ENCODE data around the gene PLOD2.
"Not testable (repeated sequence)": the region's sequence is repeated elsewhere in the genome, so short reads cannot be mapped to it uniquely, and the experiment has no call there.

PLOD2 gene

GRCh38 chr3:146139586-146140110, 21.3 kb downstream of the PLOD2 start:
- no peak for DNase-seq (ENCODE audit: low read depth in 2 of 2)

DNA sequence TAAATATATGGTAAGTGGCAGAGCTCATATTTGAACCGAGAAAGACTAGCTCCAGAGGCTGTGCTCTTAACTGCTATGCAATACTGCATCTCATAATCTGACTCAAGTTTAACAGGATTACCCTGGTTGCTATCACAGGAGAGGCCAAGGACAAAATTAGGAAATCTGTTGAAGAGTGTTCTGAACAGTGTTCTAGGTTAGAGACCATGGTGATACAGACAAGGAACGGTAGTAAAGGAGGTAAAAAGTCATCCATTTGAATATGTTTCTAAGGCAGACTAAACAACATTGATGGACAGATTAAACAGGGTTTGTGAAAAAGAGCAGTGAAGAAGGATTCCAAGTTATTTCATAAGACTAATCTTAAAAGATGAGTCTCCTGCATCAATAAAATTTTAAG, 22.1 kb downstream of the PLOD2 start:
- no peak for DNase-seq (ENCODE audit: low read depth in 2 of 2)

DNA sequence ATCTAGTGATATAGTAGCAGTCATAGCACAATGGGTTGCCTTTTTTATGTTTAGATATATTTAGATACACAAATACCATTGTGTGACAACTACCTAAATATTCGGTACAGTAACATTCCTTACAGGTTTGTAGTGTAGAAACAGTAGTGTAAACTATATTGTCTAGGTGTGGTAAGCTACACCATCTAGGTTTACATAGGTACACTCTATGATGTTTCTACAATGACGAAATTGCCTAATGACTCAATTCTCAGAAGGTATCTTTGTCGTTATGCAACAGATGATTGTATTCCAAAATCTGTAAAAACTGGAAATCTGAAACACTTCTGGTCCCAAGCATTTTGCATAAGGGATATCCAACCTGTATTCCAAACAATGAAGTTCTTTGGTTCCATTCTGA, 24.3 kb downstream of the PLOD2 start:
- DNase-seq (ENCODE audit: low read depth in 2 of 2): no peak

- DNase-seq (ENCODE audit: low read depth in 2 of 2): no peak
These were observed 26.5 kb downstream of the PLOD2 start for GRCh38 chr3:146134348-146135117.

- DNase-seq (ENCODE audit: low read depth in 2 of 2): no peak
These were observed 27.5 kb downstream of the PLOD2 start for GRCh38 chr3:146133441-146133840.

DNA sequence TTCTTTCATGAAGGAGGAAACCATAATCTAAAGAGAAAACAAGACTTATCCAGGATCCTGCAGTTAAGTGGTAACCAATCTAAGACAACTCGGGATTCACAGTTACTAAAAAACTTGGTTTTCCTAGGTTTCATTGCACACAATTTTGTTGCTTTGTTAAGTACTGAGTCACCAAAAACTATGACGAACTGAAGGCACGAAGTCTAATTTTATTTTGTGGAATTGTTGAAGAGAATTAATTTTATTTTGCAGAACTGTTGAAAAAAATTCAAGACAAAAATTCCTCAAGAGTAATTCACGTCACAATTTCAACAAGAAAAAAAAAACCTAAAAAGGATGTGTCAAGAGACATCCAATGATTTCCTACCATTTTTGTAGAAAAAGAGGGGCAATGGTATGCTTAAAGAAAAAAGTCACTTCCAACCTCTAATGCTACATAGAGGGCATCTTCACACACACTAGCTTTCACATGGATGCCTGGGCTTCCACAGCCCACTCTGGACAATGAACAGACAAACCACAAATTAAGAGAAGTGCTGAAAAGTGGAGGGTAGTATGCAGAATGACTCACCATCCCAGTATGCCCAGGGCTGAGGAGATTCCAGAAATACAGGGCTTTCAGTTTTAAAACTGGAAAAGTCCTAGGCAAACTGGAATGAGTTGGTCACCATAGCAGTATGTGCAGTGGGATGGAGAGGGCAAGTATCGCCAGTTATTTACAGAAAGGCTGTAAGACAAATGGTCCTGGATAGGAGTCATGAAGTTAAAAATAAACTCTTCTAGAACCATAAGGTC, 29.2 kb downstream of the PLOD2 start:
- no peak for DNase-seq (ENCODE audit: low read depth in 2 of 2)

DNA sequence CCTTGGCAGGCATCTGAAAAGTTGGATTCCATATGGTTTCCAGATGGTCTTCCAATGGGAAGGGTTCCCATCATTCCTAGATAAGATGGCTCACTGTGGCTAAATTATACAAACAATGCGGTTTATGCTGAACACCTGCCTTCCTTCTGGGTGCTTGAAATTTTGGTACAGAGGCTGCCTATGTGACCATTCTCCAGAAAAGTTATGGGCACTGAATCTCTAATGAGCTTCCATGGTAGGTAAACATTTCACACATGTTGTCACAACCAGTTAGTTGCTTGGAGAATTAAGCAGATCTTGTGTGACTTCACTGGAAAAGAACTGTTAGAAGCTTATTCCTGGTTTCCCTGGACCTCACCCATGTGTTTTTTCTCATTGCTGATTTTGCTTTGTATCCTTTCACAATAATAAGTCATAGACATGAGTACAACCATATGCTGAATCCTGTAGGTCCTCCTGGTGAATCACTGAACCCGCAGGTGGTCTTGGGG, 30.1 kb downstream of the PLOD2 start:
- DNase-seq (ENCODE audit: low read depth in 2 of 2): no peak

DNA sequence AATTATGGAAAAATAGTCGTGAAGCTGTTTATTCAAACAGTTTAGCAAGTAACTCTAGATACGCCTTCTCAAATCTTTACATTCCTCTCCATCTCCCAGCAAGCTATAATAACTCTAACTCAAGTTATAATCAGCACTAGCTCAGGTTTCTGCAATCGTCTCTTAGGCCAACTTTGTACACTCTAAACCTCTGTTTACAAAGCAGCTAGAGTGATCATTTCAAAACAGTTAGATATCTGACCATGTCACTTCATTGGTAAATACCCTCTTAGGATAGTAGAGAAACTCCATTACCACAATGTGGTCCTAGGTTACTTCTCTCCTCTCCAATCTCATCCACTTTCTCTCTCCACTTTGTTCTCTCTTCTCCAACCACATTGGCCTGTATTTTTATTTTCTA, 31.2 kb downstream of the PLOD2 start:
- no peak for DNase-seq (ENCODE audit: low read depth in 2 of 2)

- no peak for DNase-seq (ENCODE audit: low read depth in 2 of 2)
These were observed 32.0 kb downstream of the PLOD2 start for GRCh38 chr3:146128939-146129338.

DNA sequence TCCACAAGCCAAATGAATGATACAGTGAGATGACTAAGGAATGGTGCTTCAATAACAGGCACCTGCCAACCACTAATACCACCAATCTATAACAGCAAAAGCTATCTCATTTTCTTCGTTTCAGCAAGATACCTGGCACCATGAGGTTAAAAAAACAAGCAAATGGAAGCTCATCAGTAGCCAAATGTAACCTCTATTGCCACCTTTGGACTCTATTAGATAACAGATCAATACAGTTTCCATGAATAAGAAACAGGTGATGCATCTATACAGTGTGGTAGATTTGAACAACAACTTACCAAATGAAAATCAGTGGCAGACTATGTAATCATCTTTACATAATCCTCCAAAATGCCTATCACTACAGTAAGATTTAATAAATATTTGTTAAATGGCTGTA, 32.8 kb downstream of the PLOD2 start:
- DNase-seq (ENCODE audit: low read depth in 2 of 2): no peak

GRCh38 chr3:146125951-146126350, 35.0 kb downstream of the PLOD2 start:
- DNase-seq (ENCODE audit: low read depth in 2 of 2): no peak

GRCh38 chr3:146124126-146124801, 36.7 kb downstream of the PLOD2 start:
- DNase-seq (ENCODE audit: low read depth in 2 of 2): no peak

- no peak for DNase-seq (ENCODE audit: low read depth in 2 of 2)
These were observed 43.3 kb downstream of the PLOD2 start for GRCh38 chr3:146117406-146118285.

GRCh38 chr3:146115619-146116018, 45.4 kb downstream of the PLOD2 start:
- no peak for DNase-seq (ENCODE audit: low read depth in 2 of 2)

DNA sequence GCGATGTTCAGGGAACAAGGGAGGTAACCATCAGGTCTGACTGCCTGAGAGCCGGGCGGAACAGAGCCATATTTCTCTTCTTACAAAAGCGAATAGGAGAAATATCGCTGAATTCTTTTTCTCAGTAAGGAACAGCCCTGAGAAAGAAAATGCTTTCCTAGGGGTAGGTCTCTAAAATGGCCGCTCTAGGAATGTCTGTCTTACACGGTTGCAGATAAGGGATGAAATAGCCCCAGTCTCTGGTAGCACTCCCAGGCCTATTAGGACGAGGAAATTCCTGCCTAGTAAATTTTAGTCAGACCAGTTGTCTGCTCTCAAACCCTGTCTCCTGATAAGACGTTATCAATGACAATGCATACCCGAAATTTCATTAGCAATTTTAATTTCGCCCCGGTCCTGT, 47.2 kb downstream of the PLOD2 start:
- DNase-seq (ENCODE audit: low read depth in 2 of 2): not testable (repeated sequence)

GRCh38 chr3:146111337-146111736, 49.6 kb downstream of the PLOD2 start:
- no peak for DNase-seq (ENCODE audit: low read depth in 2 of 2)

DNA sequence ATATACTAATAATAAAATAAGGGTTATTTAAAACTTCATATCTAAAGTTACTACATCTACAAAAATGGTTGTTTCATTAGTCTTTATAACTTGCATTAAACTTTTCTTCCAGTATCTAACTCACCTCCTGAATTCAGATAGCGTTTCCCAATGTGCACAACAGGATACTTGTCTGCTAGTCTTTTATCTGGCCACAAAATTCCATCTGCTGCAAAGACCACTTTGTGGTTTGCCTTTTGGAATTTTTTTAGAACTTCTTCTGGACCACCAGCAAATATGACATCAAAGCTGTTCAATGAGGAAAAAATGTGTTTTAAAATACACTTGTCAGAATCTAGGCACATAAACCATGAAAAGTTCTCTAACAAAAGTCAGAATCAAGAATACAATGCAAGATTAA, 50.8 kb downstream of the PLOD2 start:
- DNase-seq (ENCODE audit: low read depth in 2 of 2): no peak

DNA sequence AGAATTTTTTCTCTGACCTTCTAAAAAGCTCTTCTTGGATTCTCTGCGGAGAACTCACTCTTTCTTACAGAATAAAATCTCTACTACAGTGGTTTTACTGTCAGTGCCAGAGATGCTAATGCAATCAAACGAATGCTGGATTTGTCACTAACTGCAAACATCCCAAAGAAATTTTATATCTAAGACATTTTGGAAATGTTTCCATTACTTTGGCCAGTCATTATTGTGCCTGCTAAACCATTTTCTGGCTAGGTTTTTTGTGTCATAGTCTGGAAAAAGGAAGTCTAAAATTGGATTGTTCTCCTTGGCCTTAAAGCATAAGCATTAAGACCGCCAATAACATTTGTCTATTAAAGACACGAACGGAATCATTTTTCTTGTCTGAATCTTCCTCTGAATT, 54.0 kb downstream of the PLOD2 start:
- DNase-seq (ENCODE audit: low read depth in 2 of 2): no peak

GRCh38 chr3:146104068-146104467, 56.9 kb downstream of the PLOD2 start:
- DNase-seq (ENCODE audit: low read depth in 2 of 2): no peak

DNA sequence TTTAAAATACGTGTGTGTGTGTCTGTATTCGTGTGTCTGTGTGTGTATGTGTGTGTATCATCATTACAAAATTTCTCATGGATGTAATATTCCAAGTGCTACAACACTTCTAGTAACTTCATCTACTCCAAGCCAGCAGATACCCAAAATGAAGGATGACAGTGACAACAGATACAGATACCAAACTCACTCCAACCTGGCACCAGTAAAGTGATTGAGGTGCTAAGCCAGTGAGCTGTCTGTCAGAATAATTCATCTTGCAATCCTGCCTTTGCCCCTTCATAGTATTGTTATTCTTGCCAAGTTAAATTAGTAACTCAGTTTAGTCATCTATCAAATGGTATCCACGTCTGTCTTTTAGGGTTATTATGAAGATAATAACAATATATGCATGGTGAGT, 58.1 kb downstream of the PLOD2 start:
- DNase-seq (ENCODE audit: low read depth in 2 of 2): no peak

- DNase-seq (ENCODE audit: low read depth in 2 of 2): no peak
These were observed 59.4 kb downstream of the PLOD2 start for GRCh38 chr3:146101538-146101937.

Data from stimulated activated CD4-positive, alpha-beta T cell treated with anti-CD3 and anti-CD28 coated beads, Interleukin-12 subunit alpha, Interleukin-12 subunit beta, amount 100 ng/mL, for 24 hours (primary cell).